CD4-positive, alpha-beta memory T cell (primary cell): ENCODE data around the gene SEC24D. TPM values are rescaled to one million over a fixed set of nuclear protein-coding genes. Genes with fewer than 3 reads are reported as not detected.
"Not testable (repeated sequence)": the region's sequence is repeated elsewhere in the genome, so short reads cannot be mapped to it uniquely, and the experiment has no call there.

Experiments used
- CTCF ChIA-PET: fragments of 350-600 bp; sonication (Branson Sonifier 250); formaldehyde crosslinking; loops from one replicate; lab custom pipeline; 2021; ENCODE audit warnings: inconsistent platforms; ENCODE audit not compliant: partially characterized antibody; lab: Charles Lee
- POLR2A ChIA-PET: fragments of 350-600 bp; sonication (Branson Sonifier 250); formaldehyde crosslinking; loops from one replicate; lab custom pipeline; 2021; ENCODE audit not compliant: partially characterized antibody; lab: Charles Lee
- DNase-seq, 5 donors: peaks; one replicate each; pipeline versions ENCODE4 v3.0.0 to v3.0.0-alpha.2; 2020 to 2022; ENCODE audit warnings: mixed read lengths in 1 of 5
- H3K27ac ChIP-seq: one replicate; pipeline ENCODE4 v1.7.0; 2013; ENCODE audit warnings: low read depth, low read length
- H3K27me3 ChIP-seq: 2 replicates; pipeline ENCODE4 v1.7.0; 2013; ENCODE audit warnings: mild to moderate bottlenecking, low read length, moderate library complexity; ENCODE audit not compliant: insufficient read depth
- H3K36me3 ChIP-seq: 2 replicates; pipeline ENCODE4 v1.7.0; 2013; ENCODE audit warnings: mild to moderate bottlenecking, low read length, moderate library complexity; ENCODE audit not compliant: insufficient read depth
- H3K4me1 ChIP-seq: 2 replicates; pipeline ENCODE4 v1.7.0; 2013; ENCODE audit warnings: mild to moderate bottlenecking, low read length, moderate library complexity; ENCODE audit not compliant: insufficient read depth
- H3K4me3 ChIP-seq, 2 donors: one replicate each; pipeline ENCODE4 v1.7.0; 2013; ENCODE audit warnings: low read length in 2 of 2, mild to moderate bottlenecking in 1 of 2
- H3K9me3 ChIP-seq, 2 donors: one replicate each; pipeline ENCODE4 v1.7.0; 2013; ENCODE audit warnings: low read length in 2 of 2, control low read depth in 1 of 2; ENCODE audit not compliant: control insufficient read depth in 1 of 2
- H3K27ac Mint-ChIP-seq, 7 donors: one replicate each; pipeline ENCODE4 v1.8.0; 2020 to 2021; ENCODE audit warnings: mixed read lengths in 7 of 7, mild to moderate bottlenecking in 6 of 7, inconsistent platforms in 3 of 7, moderate library complexity in 3 of 7
- H3K27me3 Mint-ChIP-seq, 2 donors: one replicate each; pipeline ENCODE4 v1.8.0; 2020 to 2021; ENCODE audit warnings: mixed read lengths in 2 of 2
- H3K36me3 Mint-ChIP-seq, 2 donors: one replicate each; pipeline ENCODE4 v1.8.0; 2020 to 2021; ENCODE audit warnings: mixed read lengths in 2 of 2, inconsistent platforms in 1 of 2, mild to moderate bottlenecking in 1 of 2
- H3K4me1 Mint-ChIP-seq, 4 donors: one replicate each; pipeline ENCODE4 v1.8.0; 2020 to 2021; ENCODE audit warnings: mixed read lengths in 4 of 4, mild to moderate bottlenecking in 1 of 4
- H3K4me3 Mint-ChIP-seq, 8 donors: one replicate each; pipeline ENCODE4 v1.8.0; 2020 to 2021; ENCODE audit warnings: mixed read lengths in 8 of 8, mild to moderate bottlenecking in 7 of 8, moderate library complexity in 6 of 8, inconsistent platforms in 3 of 8
- H3K9me3 Mint-ChIP-seq, 8 donors: one replicate each; pipeline ENCODE4 v1.8.0; 2020 to 2021; ENCODE audit warnings: mixed read lengths in 8 of 8, mild to moderate bottlenecking in 5 of 8, inconsistent platforms in 3 of 8, moderate library complexity in 1 of 8
- intact Hi-C: fragments of 100-400 bp; cut with micrococcal nuclease; formaldehyde crosslinking; loops from one replicate; pipeline ENCODE4 v1.15.1; 2023
- polyA plus RNA-seq, 2 donors: library from polyadenylated mRNA; unstranded; fragments of 300-500 nt; fragmentation: Illumina TruSeq; gene quantifications; one replicate each; pipeline ENCODE4 v1.2.3, GENCODE V29; 2021
- total RNA-seq, 2 experiments: library from RNA; stranded (reverse); gene quantifications; one replicate each; pipeline ENCODE4 v1.2.3, GENCODE V29; 2021

SEC24D gene
- total and polyA plus RNA-seq, 4 experiments from 2014 or later: 16.1 to 36.8 (median 30.2) TPM

- Histone ChIP-seq H3K27me3 (no peaks in the 10 kb centered on the region), H3K36me3 (peaks cover 37% of the 10 kb centered on the region), H3K27ac (no peak overlapping the region), H3K9me3 (no peaks in the 10 kb centered on the region), H3K4me1 (no peaks in the 10 kb centered on the region), H3K4me3 (no peak overlapping the region)
- peak overlapping the region in 1 of 8 donors; percentile 42 for H3K4me3 Mint-ChIP-seq
- POLR2A ChIA-PET: no interaction called here
- no peaks in the 10 kb centered on the region for H3K9me3 Mint-ChIP-seq
- no peaks in the 10 kb centered on the region for H3K27me3 Mint-ChIP-seq
- peaks cover 0 to 1% (median 0%) of the 10 kb centered on the region in 4 donors for H3K4me1 Mint-ChIP-seq
- intact Hi-C loops: no loop called here
- H3K27ac Mint-ChIP-seq: peak overlapping the region in 3 of 7 donors; percentile 6 to 35 (median 24)
- CTCF ChIA-PET: no interaction called here
- peaks cover 65 to 70% of the 10 kb centered on the region in 2 donors for H3K36me3 Mint-ChIP-seq
- DNase-seq: no peak
Observed at GRCh38 chr4:118799231-118799942, 36.5 kb downstream of the SEC24D start.

- no peak overlapping the region for H3K4me3 Mint-ChIP-seq
- H3K4me1 Mint-ChIP-seq: peaks cover 0 to 1% (median 0%) of the 10 kb centered on the region in 4 donors
- peaks cover 62 to 72% of the 10 kb centered on the region in 2 donors for H3K36me3 Mint-ChIP-seq
- H3K9me3 Mint-ChIP-seq: no peaks in the 10 kb centered on the region
- peaks cover 37% of the 10 kb centered on the region for H3K36me3 ChIP-seq
- intact Hi-C loops: no loop called here
- H3K4me1 ChIP-seq: no peaks in the 10 kb centered on the region
- H3K27me3 Mint-ChIP-seq: no peaks in the 10 kb centered on the region
- ChIA-PET CTCF (no interaction called here), POLR2A (no interaction called here)
- no peak overlapping the region for H3K27ac ChIP-seq
- DNase-seq: no peak
- no peak overlapping the region for H3K4me3 ChIP-seq
- H3K27me3 ChIP-seq: no peaks in the 10 kb centered on the region
- no peaks in the 10 kb centered on the region for H3K9me3 ChIP-seq
- H3K27ac Mint-ChIP-seq: peak overlapping the region in 1 of 7 donors; percentile 6
Observed at GRCh38 chr4:118798658-118799057, 37.3 kb downstream of the SEC24D start.

- intact Hi-C loops: no loop called here
- no peaks in the 10 kb centered on the region for H3K27me3 Mint-ChIP-seq
- no peaks in the 10 kb centered on the region for H3K27me3 ChIP-seq
- no peak overlapping the region for H3K4me3 ChIP-seq
- CTCF ChIA-PET: no interaction called here
- no peaks in the 10 kb centered on the region for H3K9me3 ChIP-seq
- peaks cover 40% of the 10 kb centered on the region for H3K36me3 ChIP-seq
- H3K4me1 ChIP-seq: no peaks in the 10 kb centered on the region
- no peak overlapping the region for H3K27ac ChIP-seq
- no peak overlapping the region for H3K27ac Mint-ChIP-seq
- H3K4me3 Mint-ChIP-seq: no peak overlapping the region
- H3K9me3 Mint-ChIP-seq: no peaks in the 10 kb centered on the region
- POLR2A ChIA-PET: no interaction called here
- H3K36me3 Mint-ChIP-seq: peaks cover 58 to 66% of the 10 kb centered on the region in 2 donors
- DNase-seq: no peak
- peaks cover 0 to 1% (median 0%) of the 10 kb centered on the region in 4 donors for H3K4me1 Mint-ChIP-seq
Observed at GRCh38 chr4:118797558-118798142, 38.3 kb downstream of the SEC24D start.

GRCh38 chr4:118791690-118792446 is 44.1 kb downstream of the SEC24D start:
- CTCF ChIA-PET, intact Hi-C loops: not testable (repeated sequence)

GRCh38 chr4:118790544-118790943 is 45.4 kb downstream of the SEC24D start:
- Mint-ChIP-seq H3K36me3 (peaks cover 32 to 36% of the 10 kb centered on the region in 2 donors), H3K27ac (no peak overlapping the region), H3K4me1 (no peaks in the 10 kb centered on the region), H3K27me3 (no peaks in the 10 kb centered on the region), H3K9me3 (no peaks in the 10 kb centered on the region), H3K4me3 (no peak overlapping the region)
- no peak overlapping the region for H3K4me3 ChIP-seq
- CTCF ChIA-PET: no interaction called here
- intact Hi-C loops: no loop called here
- peaks cover 6% of the 10 kb centered on the region for H3K36me3 ChIP-seq
- no peaks in the 10 kb centered on the region for H3K27me3 ChIP-seq
- no peaks in the 10 kb centered on the region for H3K4me1 ChIP-seq
- POLR2A ChIA-PET: no interaction called here
- no peaks in the 10 kb centered on the region for H3K9me3 ChIP-seq
- DNase-seq: no peak
- no peak overlapping the region for H3K27ac ChIP-seq

More at GRCh38 chr4:118791690-118792446, 44.1 kb downstream of the SEC24D start:
- H3K4me1 ChIP-seq, H3K4me1 Mint-ChIP-seq, H3K4me3 Mint-ChIP-seq, H3K27me3 ChIP-seq, H3K27ac ChIP-seq, H3K9me3 ChIP-seq, DNase-seq, H3K27ac Mint-ChIP-seq, POLR2A ChIA-PET, H3K4me3 ChIP-seq, H3K9me3 Mint-ChIP-seq, H3K27me3 Mint-ChIP-seq: not testable (repeated sequence)
- H3K36me3 Mint-ChIP-seq: peaks cover 39 to 47% of the 10 kb centered on the region in 2 donors
- H3K36me3 ChIP-seq: peaks cover 18% of the 10 kb centered on the region

- no peak for DNase-seq
- Mint-ChIP-seq H3K4me3 (no peak overlapping the region), H3K9me3 (no peaks in the 10 kb centered on the region), H3K36me3 (peaks cover 29 to 35% of the 10 kb centered on the region in 2 donors), H3K4me1 (no peaks in the 10 kb centered on the region), H3K27me3 (no peaks in the 10 kb centered on the region), H3K27ac (no peak overlapping the region)
- Histone ChIP-seq H3K27ac (no peak overlapping the region), H3K4me3 (no peak overlapping the region), H3K9me3 (no peaks in the 10 kb centered on the region), H3K4me1 (no peaks in the 10 kb centered on the region), H3K36me3 (peaks cover 4% of the 10 kb centered on the region), H3K27me3 (no peaks in the 10 kb centered on the region)
- intact Hi-C loops: no loop called here
- POLR2A ChIA-PET: no interaction called here
- CTCF ChIA-PET: interaction anchor here (1.1 to 1.4 kb wide), 2 partner anchors 17 to 76 kb away, joined by 3 read pairs; no protein-coding TSS in a partner anchor
Observed at GRCh38 chr4:118788911-118789310, 47.0 kb downstream of the SEC24D start.

- Mint-ChIP-seq H3K9me3 (no peaks in the 10 kb centered on the region), H3K27me3 (no peaks in the 10 kb centered on the region), H3K27ac (no peak overlapping the region), H3K4me1 (no peaks in the 10 kb centered on the region), H3K4me3 (no peak overlapping the region), H3K36me3 (peaks cover 31 to 35% of the 10 kb centered on the region in 2 donors)
- ChIA-PET CTCF (no interaction called here), POLR2A (no interaction called here)
- Histone ChIP-seq H3K36me3 (no peaks in the 10 kb centered on the region), H3K9me3 (no peaks in the 10 kb centered on the region), H3K4me1 (no peaks in the 10 kb centered on the region), H3K27ac (no peak overlapping the region), H3K27me3 (no peaks in the 10 kb centered on the region), H3K4me3 (no peak overlapping the region)
- intact Hi-C loops: no loop called here
- DNase-seq: no peak
Observed at GRCh38 chr4:118787844-118788380, 48.0 kb downstream of the SEC24D start.
